NK-92 (cell line): Measurements from ENCODE around the gene SPAG16.
"Not testable (repeated sequence)": the region's sequence is repeated elsewhere in the genome, so short reads cannot be mapped to it uniquely, and the experiment has no call there.

ENCODE experiments used
- DNase-seq: peaks from one replicate; lab custom pipeline; 2025; ENCODE audit not compliant: unreplicated experiment; lab: John Stamatoyannopoulos, UW

SPAG16 gene

GRCh38 chr2:213989207-213989606, 704.9 kb downstream of the SPAG16 start:
- no peak for DNase-seq

GRCh38 chr2:213991453-213992108, 707.3 kb downstream of the SPAG16 start:
- no peak for DNase-seq

- DNase-seq: no peak
These were observed 711.3 kb downstream of the SPAG16 start for GRCh38 chr2:213995400-213996105.

GRCh38 chr2:213998976-213999375, 714.7 kb downstream of the SPAG16 start:
- DNase-seq: not testable (repeated sequence)

GRCh38 chr2:214004463-214004862, 720.2 kb downstream of the SPAG16 start:
- DNase-seq: no peak

- no peak for DNase-seq
These were observed 721.1 kb downstream of the SPAG16 start for GRCh38 chr2:214005337-214005736.

DNA sequence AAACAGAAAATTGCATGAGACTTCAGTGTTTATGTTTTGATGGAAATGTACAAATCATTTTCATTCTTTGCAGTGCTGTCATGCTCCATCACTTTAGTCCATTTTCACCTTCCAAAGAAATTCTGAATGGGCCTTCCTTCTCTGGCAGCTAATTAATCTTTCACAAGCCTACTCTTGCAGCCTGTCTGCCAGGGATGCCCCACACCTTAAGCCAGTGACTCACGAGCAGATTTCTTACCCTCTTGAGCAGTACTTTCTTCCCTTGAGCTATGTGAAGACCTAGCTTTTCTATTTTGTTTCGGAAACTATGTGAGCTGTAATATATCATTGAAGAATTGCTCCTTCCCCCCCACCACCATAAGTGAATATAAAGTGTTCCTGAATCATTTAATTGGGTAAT, 722.3 kb downstream of the SPAG16 start:
- DNase-seq: no peak

DNA sequence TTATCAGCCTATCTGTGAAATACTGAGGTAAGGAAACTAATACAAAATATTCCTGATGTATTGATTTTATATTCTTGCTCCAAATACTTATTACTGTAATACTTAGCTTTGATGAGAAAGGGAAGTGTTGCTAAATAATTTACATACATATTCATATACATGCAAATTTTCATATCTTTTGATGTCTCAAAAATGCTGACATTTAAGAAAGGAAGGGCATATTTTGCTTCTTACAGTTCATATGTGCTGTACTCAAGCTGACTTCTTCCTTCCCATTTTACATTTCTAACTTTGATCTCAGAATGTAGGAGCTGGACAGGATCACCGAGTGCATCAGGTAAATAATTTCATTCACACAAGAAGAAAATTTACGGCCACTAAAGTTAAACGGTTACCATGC, 727.4 kb downstream of the SPAG16 start:
- DNase-seq: no peak

DNA sequence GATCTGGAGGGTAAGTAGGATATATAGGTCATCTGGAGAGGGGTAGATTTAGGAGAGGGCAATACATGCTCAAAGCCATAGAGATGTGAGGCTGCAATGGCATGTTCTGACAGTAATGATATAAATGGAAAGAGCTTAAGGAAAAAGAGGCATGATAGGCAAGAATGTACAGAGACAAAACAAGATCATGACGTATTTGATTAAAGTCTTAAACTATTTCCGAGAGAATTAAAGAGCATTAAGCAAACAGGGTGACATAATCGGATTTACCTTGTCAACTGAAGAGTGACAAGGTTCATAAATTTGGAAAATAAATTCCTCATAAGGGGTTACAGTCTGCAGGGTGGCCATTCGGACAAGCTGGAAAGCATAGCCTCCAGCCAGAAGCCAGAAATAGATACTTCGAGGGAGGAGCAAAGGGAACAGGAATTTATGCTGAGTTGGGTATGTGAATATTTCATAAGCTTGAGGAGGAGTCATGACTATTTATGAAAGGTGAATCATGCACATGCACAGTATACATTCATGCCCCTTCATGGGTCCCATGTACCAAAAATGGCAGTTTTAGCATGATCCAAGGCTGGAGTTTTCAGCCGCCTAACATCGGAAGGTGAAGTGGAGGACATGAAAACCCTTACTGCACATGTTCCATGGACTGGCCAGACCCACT, 730.4 kb downstream of the SPAG16 start:
- DNase-seq: no peak

GRCh38 chr2:214019229-214019972, 735.1 kb downstream of the SPAG16 start:
- no peak for DNase-seq

GRCh38 chr2:214019973-214020345, 735.7 kb downstream of the SPAG16 start:
- DNase-seq: no peak

DNA sequence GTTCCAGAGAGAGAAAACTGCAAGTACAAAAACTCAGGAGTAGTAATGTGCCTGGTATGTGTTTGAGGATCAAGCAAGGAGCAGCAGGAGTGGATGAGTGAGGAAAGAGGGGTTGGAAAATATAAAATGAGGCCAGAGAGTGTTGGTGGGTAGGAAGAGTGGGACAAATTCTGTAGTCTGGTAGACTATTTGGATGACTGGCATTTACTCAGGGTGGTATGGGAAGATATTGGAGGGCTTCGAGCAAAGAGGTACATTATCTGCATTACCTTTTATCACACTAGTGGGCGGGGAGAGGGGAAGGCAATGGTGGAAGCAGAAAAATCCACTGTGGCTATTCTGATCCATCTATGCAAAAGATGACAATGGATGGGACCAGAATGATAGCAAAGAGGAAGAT, 744.9 kb downstream of the SPAG16 start:
- DNase-seq: no peak

DNA sequence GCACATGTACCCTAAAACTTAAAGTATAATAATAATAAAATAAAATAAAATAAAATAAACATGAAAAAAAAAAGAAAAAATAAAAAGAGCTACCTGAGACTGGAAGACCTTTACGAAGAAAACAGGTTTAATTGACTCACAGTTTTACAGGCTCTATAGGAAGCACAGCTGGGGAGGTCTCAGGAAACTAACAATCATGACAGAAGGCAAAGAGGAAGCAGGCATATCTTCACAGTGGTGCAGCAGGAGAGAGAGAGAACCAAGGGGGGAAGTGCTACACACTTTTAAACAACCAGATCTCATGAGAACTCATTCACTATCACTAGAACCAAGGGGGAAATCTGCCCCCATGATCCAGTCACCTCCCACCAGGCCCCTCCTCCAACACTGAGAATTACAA, 747.3 kb downstream of the SPAG16 start:
- no peak for DNase-seq

GRCh38 chr2:214034417-214034816, 750.2 kb downstream of the SPAG16 start:
- DNase-seq: no peak

DNA sequence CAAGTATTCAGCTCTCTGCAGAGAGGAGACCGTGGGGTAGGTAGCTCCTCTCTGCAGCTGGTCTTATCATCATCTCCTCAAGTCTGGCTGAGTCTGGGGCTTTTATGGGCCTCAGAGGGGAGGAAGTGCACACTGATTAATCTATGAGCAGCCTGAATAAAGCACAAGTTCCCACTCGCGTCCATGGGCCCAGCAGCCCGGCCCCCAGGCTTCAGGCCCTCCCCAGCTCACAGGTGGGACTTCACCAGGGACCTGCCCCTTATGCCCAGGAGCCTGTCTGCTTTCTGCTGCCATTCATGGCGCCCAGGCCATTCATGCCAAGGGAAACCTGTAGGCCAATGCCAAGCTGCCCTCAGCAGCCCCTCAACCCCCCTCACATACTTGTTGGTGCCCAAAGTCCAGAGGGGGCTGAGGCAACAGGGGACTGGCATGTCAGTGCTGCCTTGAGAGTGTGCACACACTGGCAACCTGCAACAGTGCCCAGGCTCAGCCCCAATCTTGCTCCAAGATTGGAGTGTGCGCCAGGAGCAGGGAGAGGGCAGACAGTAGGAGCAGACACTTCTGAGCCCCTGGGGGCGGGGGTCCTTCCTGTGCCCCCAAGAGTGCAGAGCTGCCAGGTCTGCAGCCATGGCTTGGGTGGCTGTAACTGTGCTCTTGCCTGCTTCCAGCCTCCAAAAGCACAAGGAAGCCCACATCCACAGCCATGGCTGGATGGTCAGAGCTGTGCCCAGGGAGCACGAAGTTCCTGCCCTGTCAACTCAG, 751.0 kb downstream of the SPAG16 start:
- no peak for DNase-seq

GRCh38 chr2:214035921-214036320, 751.7 kb downstream of the SPAG16 start:
- no peak for DNase-seq

- no peak for DNase-seq
These were observed 753.9 kb downstream of the SPAG16 start for GRCh38 chr2:214038186-214038585.

DNA sequence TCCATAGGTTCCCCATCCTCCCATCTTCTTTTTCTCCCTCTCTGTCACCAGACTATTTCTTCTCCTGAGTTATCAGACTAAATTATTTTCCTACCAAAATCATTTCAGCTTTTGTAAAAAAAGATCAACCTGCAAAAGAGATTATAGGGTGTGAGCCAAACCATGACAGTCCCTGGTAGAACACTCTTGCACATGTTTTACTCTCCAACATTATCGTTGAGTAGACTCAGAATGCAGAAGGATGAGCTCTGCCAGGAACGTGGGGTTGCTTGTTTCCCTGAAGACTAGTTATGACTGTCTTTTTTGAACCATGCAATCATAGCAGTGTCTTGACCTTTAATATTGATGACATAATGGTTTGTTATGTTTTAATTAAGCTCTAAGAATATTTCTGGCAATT, 766.5 kb downstream of the SPAG16 start:
- no peak for DNase-seq

DNA sequence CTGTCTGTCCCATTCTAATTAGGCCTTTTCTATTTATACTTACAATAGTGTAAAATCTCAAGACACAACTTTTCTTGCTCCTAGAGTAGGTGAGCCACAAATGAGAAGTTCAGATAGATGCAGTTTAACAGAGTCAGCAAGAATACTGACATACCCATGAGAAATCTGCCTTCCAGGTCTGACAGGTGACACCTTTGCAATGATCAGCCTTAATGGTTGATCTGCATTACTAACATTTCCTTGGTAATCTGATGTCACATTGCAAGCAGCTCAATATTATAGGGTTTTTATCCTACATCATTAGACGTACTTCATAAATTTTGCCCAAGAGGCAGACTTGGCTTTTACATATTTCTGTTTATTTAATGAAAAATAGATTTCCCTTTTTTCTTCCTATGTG, 767.3 kb downstream of the SPAG16 start:
- DNase-seq: no peak

DNA sequence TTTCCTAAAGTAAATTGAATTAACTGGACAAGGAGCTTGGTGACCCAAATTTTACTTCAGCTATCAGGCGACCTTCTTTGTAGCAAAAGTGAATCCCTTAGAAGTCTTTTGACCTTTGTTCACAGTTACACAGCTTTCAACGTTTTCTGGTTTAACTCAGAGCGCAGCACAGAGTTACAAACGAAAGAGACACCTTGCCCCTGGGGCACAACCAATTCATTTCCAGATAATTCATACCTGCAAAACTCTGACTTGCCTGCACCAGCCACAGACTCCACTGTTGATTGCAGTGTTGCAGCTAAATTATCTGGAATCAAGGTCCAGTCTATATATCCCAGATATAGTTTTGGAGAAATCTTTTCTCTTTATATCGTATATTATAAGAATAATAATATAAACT, 768.0 kb downstream of the SPAG16 start:
- no peak for DNase-seq

GRCh38 chr2:214057986-214058385, 773.7 kb downstream of the SPAG16 start:
- no peak for DNase-seq
